Measurements from ENCODE around the gene PLA2G2F. TPM values are rescaled to one million over a fixed set of nuclear protein-coding genes. Genes with fewer than 3 reads are reported as not detected.

Gene PLA2G2F
- total and polyA plus RNA-seq, 2 experiments from 2014 or later = not detected

DNA sequence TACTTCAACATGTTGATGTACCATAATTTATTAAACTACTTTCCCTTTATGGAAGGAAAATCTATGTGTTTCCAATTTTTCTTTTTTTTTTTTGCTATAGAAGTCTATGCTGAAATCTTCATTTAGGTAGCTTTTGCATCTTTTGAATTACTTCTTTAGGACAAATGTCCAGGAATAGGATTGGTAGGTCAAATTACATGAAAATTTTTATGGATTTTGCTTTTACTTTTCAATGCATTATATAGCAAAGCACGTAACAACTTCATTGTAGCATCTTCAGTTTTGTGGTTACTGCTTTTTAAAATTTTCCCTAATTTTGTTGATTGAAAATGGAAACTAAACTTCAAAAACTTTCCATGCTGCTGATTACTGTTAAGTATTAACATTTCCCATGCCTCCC lies 59.2 kb downstream of the PLA2G2F start:
- no peaks in the 10 kb centered on the region for H3K9me2 ChIP-seq (replicated peaks; ENCODE audit: insufficient read depth)
- no peak overlapping the region for H3K27ac ChIP-seq
- no peaks in the 10 kb centered on the region for H3K36me3 ChIP-seq (replicated peaks; ENCODE audit: insufficient read depth, low read depth)
- H4K20me1 ChIP-seq (ENCODE audit: insufficient read depth, poor library complexity, severe bottlenecking) = no peaks in the 10 kb centered on the region
- H3K4me2 ChIP-seq = no peak overlapping the region
- no peak for DNase-seq (ENCODE audit: low spot score)
- no peak overlapping the region for H2AFZ ChIP-seq
- no peaks in the 10 kb centered on the region for H3K9me3 ChIP-seq (ENCODE audit: low read depth)
- peaks cover 4% of the 10 kb centered on the region for H3K4me1 ChIP-seq (ENCODE audit: insufficient read depth)
- no peaks in the 10 kb centered on the region for H3K79me2 ChIP-seq
- WGBS (ENCODE audit: low lambda C conversion rate, missing lambda C conversion rate) = 92% methylated on average over 1 of the region's 1 CpG
- TF ChIP-seq, protein P1, sequence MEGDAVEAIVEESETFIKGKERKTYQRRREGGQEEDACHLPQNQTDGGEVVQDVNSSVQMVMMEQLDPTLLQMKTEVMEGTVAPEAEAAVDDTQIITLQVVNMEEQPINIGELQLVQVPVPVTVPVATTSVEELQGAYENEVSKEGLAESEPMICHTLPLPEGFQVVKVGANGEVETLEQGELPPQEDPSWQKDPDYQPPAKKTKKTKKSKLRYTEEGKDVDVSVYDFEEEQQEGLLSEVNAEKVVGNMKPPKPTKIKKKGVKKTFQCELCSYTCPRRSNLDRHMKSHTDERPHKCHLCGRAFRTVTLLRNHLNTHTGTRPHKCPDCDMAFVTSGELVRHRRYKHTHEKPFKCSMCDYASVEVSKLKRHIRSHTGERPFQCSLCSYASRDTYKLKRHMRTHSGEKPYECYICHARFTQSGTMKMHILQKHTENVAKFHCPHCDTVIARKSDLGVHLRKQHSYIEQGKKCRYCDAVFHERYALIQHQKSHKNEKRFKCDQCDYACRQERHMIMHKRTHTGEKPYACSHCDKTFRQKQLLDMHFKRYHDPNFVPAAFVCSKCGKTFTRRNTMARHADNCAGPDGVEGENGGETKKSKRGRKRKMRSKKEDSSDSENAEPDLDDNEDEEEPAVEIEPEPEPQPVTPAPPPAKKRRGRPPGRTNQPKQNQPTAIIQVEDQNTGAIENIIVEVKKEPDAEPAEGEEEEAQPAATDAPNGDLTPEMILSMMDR (IDR thresholded peaks at IDR 0.05; ENCODE audit: poor library complexity) = no peak
- no peak for TF ChIP-seq EZH2phosphoT487 (IDR thresholded peaks at IDR 0.05; ENCODE audit: low read depth, severe bottlenecking, unreplicated experiment)
- TF ChIP-seq EZH2 (IDR thresholded peaks at IDR 0.05; ENCODE audit: borderline replicate concordance) = no peak
- peaks cover 3% of the 10 kb centered on the region for H3K27me3 ChIP-seq
- H3K4me3 ChIP-seq = no peak overlapping the region

DNA sequence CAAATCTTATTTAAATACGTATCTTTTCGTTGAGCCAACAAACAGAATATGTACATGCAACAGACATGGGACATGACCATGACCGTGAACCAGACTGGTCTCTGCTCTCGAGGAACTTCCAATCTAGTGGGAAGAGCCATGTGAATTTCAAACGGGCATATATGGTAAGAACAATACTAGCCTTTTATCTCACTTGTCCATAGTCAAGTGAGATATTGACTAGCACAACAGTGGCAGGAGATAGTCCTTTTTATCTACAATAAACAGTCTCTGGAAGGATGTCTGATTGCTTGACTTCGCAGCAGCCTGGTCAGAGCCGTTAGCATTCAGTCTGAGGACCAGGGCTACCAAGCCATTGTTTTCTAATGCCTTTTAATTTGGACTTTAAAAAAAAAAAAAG lies 59.8 kb downstream of the PLA2G2F start:
- 61% methylated on average over 7 of the region's 7 CpGs for WGBS (ENCODE audit: low lambda C conversion rate, missing lambda C conversion rate)
- H3K27ac ChIP-seq = no peak overlapping the region
- H3K4me1 ChIP-seq (ENCODE audit: insufficient read depth) = peaks cover 4% of the 10 kb centered on the region
- H2AFZ ChIP-seq = no peak overlapping the region
- no peak for DNase-seq (ENCODE audit: low spot score)
- H3K27me3 ChIP-seq = peaks cover 3% of the 10 kb centered on the region
- no peaks in the 10 kb centered on the region for H4K20me1 ChIP-seq (ENCODE audit: insufficient read depth, poor library complexity, severe bottlenecking)
- H3K36me3 ChIP-seq (replicated peaks; ENCODE audit: insufficient read depth, low read depth) = no peaks in the 10 kb centered on the region
- no peak overlapping the region for H3K4me2 ChIP-seq
- H3K4me3 ChIP-seq = no peak overlapping the region
- TF ChIP-seq, protein P1 (IDR thresholded peaks at IDR 0.05; ENCODE audit: poor library complexity) = no peak
- TF ChIP-seq EZH2 (IDR thresholded peaks at IDR 0.05; ENCODE audit: borderline replicate concordance) (no peak), EZH2phosphoT487 (IDR thresholded peaks at IDR 0.05; ENCODE audit: low read depth, severe bottlenecking, unreplicated experiment) (no peak)
- H3K9me3 ChIP-seq (ENCODE audit: low read depth) = no peaks in the 10 kb centered on the region
- H3K79me2 ChIP-seq = no peaks in the 10 kb centered on the region
- H3K9me2 ChIP-seq (replicated peaks; ENCODE audit: insufficient read depth) = no peaks in the 10 kb centered on the region

DNA sequence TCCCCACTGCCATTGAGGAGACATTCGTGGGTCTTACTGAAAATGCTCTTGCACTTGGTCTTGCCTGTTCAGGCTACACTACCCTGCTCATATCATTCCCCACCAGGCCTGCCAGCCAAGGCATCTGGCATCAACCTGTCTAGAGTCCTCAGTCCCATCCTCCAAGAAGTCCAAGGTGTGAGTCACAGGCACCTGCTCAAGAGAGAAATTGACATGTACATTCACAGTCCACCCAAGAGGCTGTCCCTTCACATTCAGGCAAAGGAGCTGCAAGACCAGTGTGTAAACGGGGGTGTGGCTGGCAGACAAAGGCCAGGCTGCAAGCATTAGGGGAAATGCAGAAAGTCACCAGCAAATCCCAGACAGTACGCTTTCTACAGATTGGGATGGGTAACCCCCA lies 60.3 kb downstream of the PLA2G2F start:
- Histone ChIP-seq H3K27ac (no peak overlapping the region), H3K27me3 (peaks cover 3% of the 10 kb centered on the region), H3K79me2 (no peaks in the 10 kb centered on the region), H3K4me1 (ENCODE audit: insufficient read depth) (peaks cover 4% of the 10 kb centered on the region), H3K4me3 (no peak overlapping the region), H2AFZ (no peak overlapping the region), H4K20me1 (ENCODE audit: insufficient read depth, poor library complexity, severe bottlenecking) (no peaks in the 10 kb centered on the region), H3K9me2 (replicated peaks; ENCODE audit: insufficient read depth) (no peaks in the 10 kb centered on the region), H3K9me3 (ENCODE audit: low read depth) (no peaks in the 10 kb centered on the region), H3K36me3 (replicated peaks; ENCODE audit: insufficient read depth, low read depth) (no peaks in the 10 kb centered on the region), H3K4me2 (no peak overlapping the region)
- no peak for TF ChIP-seq EZH2phosphoT487 (IDR thresholded peaks at IDR 0.05; ENCODE audit: low read depth, severe bottlenecking, unreplicated experiment)
- 56% methylated on average over 3 of the region's 3 CpGs for WGBS (ENCODE audit: low lambda C conversion rate, missing lambda C conversion rate)
- peak; percentile 61 for DNase-seq (ENCODE audit: low spot score)

DNA sequence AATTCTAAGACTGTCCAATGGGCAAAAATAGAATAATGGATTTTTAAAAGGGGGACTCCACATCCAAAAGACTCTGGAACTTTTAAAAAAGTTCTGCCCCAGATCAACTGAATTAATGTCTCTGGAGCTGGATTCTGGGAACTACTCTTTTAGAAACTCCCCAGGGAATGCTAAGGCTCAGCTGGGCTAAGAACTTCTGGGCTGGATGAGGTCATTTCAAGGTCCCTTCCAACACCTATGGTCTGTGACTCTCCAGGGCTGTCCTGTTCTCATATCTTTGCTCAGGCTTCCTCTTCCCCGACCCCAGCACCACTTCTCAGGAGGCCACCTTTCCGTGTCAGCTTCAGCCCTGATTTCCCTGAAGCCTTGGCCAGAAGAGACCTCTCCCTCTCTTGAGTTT lies 60.7 kb downstream of the PLA2G2F start:
- H3K27ac ChIP-seq = no peak overlapping the region
- H3K4me1 ChIP-seq (ENCODE audit: insufficient read depth) = peaks cover 4% of the 10 kb centered on the region
- H2AFZ ChIP-seq = no peak overlapping the region
- no peak overlapping the region for H3K4me2 ChIP-seq
- H4K20me1 ChIP-seq (ENCODE audit: insufficient read depth, poor library complexity, severe bottlenecking) = no peaks in the 10 kb centered on the region
- no peaks in the 10 kb centered on the region for H3K79me2 ChIP-seq
- no peak for DNase-seq (ENCODE audit: low spot score)
- H3K36me3 ChIP-seq (replicated peaks; ENCODE audit: insufficient read depth, low read depth) = no peaks in the 10 kb centered on the region
- no peaks in the 10 kb centered on the region for H3K9me3 ChIP-seq (ENCODE audit: low read depth)
- TF ChIP-seq EZH2phosphoT487 (IDR thresholded peaks at IDR 0.05; ENCODE audit: low read depth, severe bottlenecking, unreplicated experiment) (no peak), EZH2 (IDR thresholded peaks at IDR 0.05; ENCODE audit: borderline replicate concordance) (no peak)
- TF ChIP-seq, protein P1 (IDR thresholded peaks at IDR 0.05; ENCODE audit: poor library complexity) = no peak
- H3K27me3 ChIP-seq = peaks cover 3% of the 10 kb centered on the region
- no peak overlapping the region for H3K4me3 ChIP-seq
- 75% methylated on average over 2 of the region's 2 CpGs for WGBS (ENCODE audit: low lambda C conversion rate, missing lambda C conversion rate)
- H3K9me2 ChIP-seq (replicated peaks; ENCODE audit: insufficient read depth) = no peaks in the 10 kb centered on the region

Other genes starting within 250 kb of the PLA2G2F start
- not detected in 2 replicates for gene PLA2G2E, start 215.7 kb upstream of the PLA2G2F start, total RNA-seq
- gene PLA2G2E, start 215.7 kb upstream of the PLA2G2F start, polyA plus RNA-seq = not detected in 2 replicates
- 170 and 340 TPM in 2 replicates for gene PLA2G2A, start 159.7 kb upstream of the PLA2G2F start, total RNA-seq
- gene PLA2G2A, start 159.7 kb upstream of the PLA2G2F start, polyA plus RNA-seq = 1,328 and 1,609 TPM in 2 replicates
- 10.5 and 24.9 TPM in 2 replicates for gene PLA2G5, start 69.1 kb upstream of the PLA2G2F start, total RNA-seq
- gene PLA2G5, start 69.1 kb upstream of the PLA2G2F start, polyA plus RNA-seq = 29.4 and 40.7 TPM in 2 replicates
- not detected in 2 replicates for gene PLA2G2D, start 19.8 kb upstream of the PLA2G2F start, total RNA-seq
- gene PLA2G2D, start 19.8 kb upstream of the PLA2G2F start, polyA plus RNA-seq = not detected in 2 replicates
- gene UBXN10, start 46.8 kb downstream of the PLA2G2F start, total RNA-seq = 0.48 and 0.63 TPM in 2 replicates
- 1.1 and 1.2 TPM in 2 replicates for gene UBXN10, start 46.8 kb downstream of the PLA2G2F start, polyA plus RNA-seq
- gene PLA2G2C, start 47.2 kb downstream of the PLA2G2F start, total RNA-seq = not detected in 2 replicates
- gene PLA2G2C, start 47.2 kb downstream of the PLA2G2F start, polyA plus RNA-seq = not detected in 2 replicates
- 0.24 and 0.33 TPM in 2 replicates for gene VWA5B1, start 151.6 kb downstream of the PLA2G2F start, total RNA-seq
- 0.35 and 1.1 TPM in 2 replicates for gene VWA5B1, start 151.6 kb downstream of the PLA2G2F start, polyA plus RNA-seq

All from hepatocyte (in vitro differentiated cells).